ENCODE measurements around the gene CASP2. TPM values are rescaled to one million over a fixed set of nuclear protein-coding genes. Genes with fewer than 3 reads are reported as not detected.

CASP2 gene
- 65.3 and 67.4 TPM in 2 replicates for total RNA-seq (2021)
- long read RNA-seq, full-length matches to known transcripts: 25 of 41 reads
- long read RNA-seq, partial matches to known transcripts: 4 of 41 reads
- long read RNA-seq, other reads (novel, unspliced or antisense): 12 of 41 reads

GRCh38 chr7:143287935-143288826 is at the start of gene CASP2:
Gene CASP2 (plus strand): TSS chr7:143288351. CDS start chr7:143288456, 105 bp downstream.
- Histone ChIP-seq H3K4me1 (ENCODE audit: insufficient read depth, low read length) (peaks cover 9% of the 10 kb centered on the region; the same call in 1 of the 2 replicates), H4K8ac (replicated peaks; ENCODE audit: insufficient read length, low read depth, low read length) (no peak within 1 kb of the TSS), H2AK5ac (ENCODE audit: insufficient read length, low read length) (no peak within 1 kb of the TSS), H4K91ac (ENCODE audit: insufficient read length, low read depth, low read length) (peak within 1 kb of the TSS; percentile 60), H3K4me2 (ENCODE audit: insufficient read depth, insufficient read length, low read length) (peak within 1 kb of the TSS; percentile 99), H3K23ac (ENCODE audit: insufficient read length, low read depth, low read length) (no peak within 1 kb of the TSS), H3K27ac (ENCODE audit: insufficient read length, low read depth, low read length) (no peak within 1 kb of the TSS), H3K4ac (ENCODE audit: low read depth, low read length) (no peak within 1 kb of the TSS; the same call in 1 of the 2 replicates), H3K9ac (ENCODE audit: extremely low read depth, insufficient read length, low read length) (peak within 1 kb of the TSS; percentile 94), H3K9me3 (ENCODE audit: control insufficient read depth, low read depth, low read length) (peaks cover 10% of the 10 kb centered on the region), H3K14ac (ENCODE audit: insufficient read depth, low read length) (peak within 1 kb of the TSS; percentile 99), H3K23me2 (ENCODE audit: insufficient read length, low read depth, low read length, poor library complexity, severe bottlenecking) (peaks cover 10% of the 10 kb centered on the region), H2BK20ac (ENCODE audit: low read depth, low read length, poor library complexity, severe bottlenecking) (no peak within 1 kb of the TSS), H2AFZ (ENCODE audit: low read length) (no peak within 1 kb of the TSS), H3K79me1 (ENCODE audit: insufficient read depth, low read depth, low read length, poor library complexity, severe bottlenecking) (no peaks in the 10 kb centered on the region), H4K5ac (ENCODE audit: insufficient read length, low read depth, low read length) (peak within 1 kb of the TSS; percentile 17), H3K27me3 (ENCODE audit: insufficient read depth, low read length) (peaks cover 10% of the 10 kb centered on the region; the same call in 1 of the 2 replicates), H2BK5ac (ENCODE audit: insufficient read length, low read length) (no peak within 1 kb of the TSS), H4K20me1 (ENCODE audit: control insufficient read depth, insufficient read depth, insufficient read length) (no peaks in the 10 kb centered on the region), H2BK12ac (ENCODE audit: insufficient read length, low read depth, low read length) (no peak within 1 kb of the TSS), H2BK15ac (ENCODE audit: low read depth, low read length) (no peak within 1 kb of the TSS), H3K79me2 (ENCODE audit: insufficient read depth, low read length) (peaks cover 16% of the 10 kb centered on the region; the same call in 1 of the 2 replicates), H3K18ac (ENCODE audit: insufficient read length, low read depth, low read length) (peak within 1 kb of the TSS; percentile 92), H3T11ph (ENCODE audit: low read length) (no peak within 1 kb of the TSS), H2BK120ac (ENCODE audit: low read depth, low read length, poor library complexity, severe bottlenecking) (no peak within 1 kb of the TSS), H3K56ac (ENCODE audit: insufficient read length, low read depth, low read length) (no peak within 1 kb of the TSS)
- H3K36me3 Mint-ChIP-seq (ENCODE audit: insufficient read depth in 1 of 3, low read depth in 3 of 3): peaks cover 31 to 51% (median 43%) of the 10 kb centered on the region in 3 experiments
- peak within 1 kb of the TSS; percentile 91 to 95 for H3K4me3 Mint-ChIP-seq
- no CpG with 5 or more reads among the region's 84 CpGs for WGBS (ENCODE audit: extremely low coverage, insufficient read length, low lambda C conversion rate)
- DNase-seq: peak; percentile 99
- peaks cover 38 to 41% of the 10 kb centered on the region in 2 experiments for H3K4me1 Mint-ChIP-seq
- H3K27me3 Mint-ChIP-seq (ENCODE audit: low read depth): peaks cover 35% of the 10 kb centered on the region
- peak within 1 kb of the TSS; percentile 57 to 96 (median 95); a peak in 6 of 7 replicates for H3K27ac Mint-ChIP-seq
- H3K9me3 Mint-ChIP-seq: peaks cover 12 to 14% of the 10 kb centered on the region in 2 experiments
- TF ChIP-seq CTCF (conservative IDR thresholded peaks at IDR 0.05): peak; percentile 44; the same call in 2 of the 3 replicates
